ENCODE data around the gene MSN. TPM values are rescaled to one million over a fixed set of nuclear protein-coding genes. Genes with fewer than 3 reads are reported as not detected.

MSN gene
- total RNA-seq, 3 donors from 2014 or later (not counting 1 experiment from before 2014, with no cell fraction given) = 866 to 1,028 (median 919) TPM

GRCh38 chrX:65679071-65679540 is 11.7 kb downstream of the MSN start:
- peaks cover 79 to 80% of the 10 kb centered on the region in 2 donors for H3K4me1 Mint-ChIP-seq
- TF ChIP-seq, protein P1, sequence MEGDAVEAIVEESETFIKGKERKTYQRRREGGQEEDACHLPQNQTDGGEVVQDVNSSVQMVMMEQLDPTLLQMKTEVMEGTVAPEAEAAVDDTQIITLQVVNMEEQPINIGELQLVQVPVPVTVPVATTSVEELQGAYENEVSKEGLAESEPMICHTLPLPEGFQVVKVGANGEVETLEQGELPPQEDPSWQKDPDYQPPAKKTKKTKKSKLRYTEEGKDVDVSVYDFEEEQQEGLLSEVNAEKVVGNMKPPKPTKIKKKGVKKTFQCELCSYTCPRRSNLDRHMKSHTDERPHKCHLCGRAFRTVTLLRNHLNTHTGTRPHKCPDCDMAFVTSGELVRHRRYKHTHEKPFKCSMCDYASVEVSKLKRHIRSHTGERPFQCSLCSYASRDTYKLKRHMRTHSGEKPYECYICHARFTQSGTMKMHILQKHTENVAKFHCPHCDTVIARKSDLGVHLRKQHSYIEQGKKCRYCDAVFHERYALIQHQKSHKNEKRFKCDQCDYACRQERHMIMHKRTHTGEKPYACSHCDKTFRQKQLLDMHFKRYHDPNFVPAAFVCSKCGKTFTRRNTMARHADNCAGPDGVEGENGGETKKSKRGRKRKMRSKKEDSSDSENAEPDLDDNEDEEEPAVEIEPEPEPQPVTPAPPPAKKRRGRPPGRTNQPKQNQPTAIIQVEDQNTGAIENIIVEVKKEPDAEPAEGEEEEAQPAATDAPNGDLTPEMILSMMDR (IDR thresholded peaks at IDR 0.05) = no peak
- H3K4me3 ChIP-seq (ENCODE audit: low read length) = no peak overlapping the region
- H3K4me3 Mint-ChIP-seq = peak overlapping the region; percentile 68
- DNase-seq (no peak), ATAC-seq (no peak)
- H3K36me3 Mint-ChIP-seq = no peaks in the 10 kb centered on the region
- H3K27ac ChIP-seq (ENCODE audit: low read length) = peak overlapping the region; percentile 42
- no peaks in the 10 kb centered on the region for H3K9me3 ChIP-seq (ENCODE audit: control insufficient read depth, insufficient read depth, low read length)
- peaks cover 80% of the 10 kb centered on the region for H3K4me1 ChIP-seq (ENCODE audit: control insufficient read depth, insufficient read depth, low read length)
- no peaks in the 10 kb centered on the region for H3K9me3 Mint-ChIP-seq
- no peaks in the 10 kb centered on the region for H3K27me3 ChIP-seq (ENCODE audit: control insufficient read depth, insufficient read depth, low read length)
- H3K36me3 ChIP-seq (ENCODE audit: control insufficient read depth, insufficient read depth, low read length) = peaks cover 3% of the 10 kb centered on the region
- intact Hi-C loops (cut with micrococcal nuclease) = no loop called here
- H3K27ac Mint-ChIP-seq = peak overlapping the region; percentile 94 to 97
- H3K27me3 Mint-ChIP-seq (ENCODE audit: low read depth in 2 of 2) = no peaks in the 10 kb centered on the region
- WGBS (ENCODE audit: insufficient coverage) = no CpG with 5 or more reads among the region's 1 CpG

GRCh38 chrX:65681810-65682209 is 14.4 kb downstream of the MSN start:
- Mint-ChIP-seq H3K27me3 (ENCODE audit: low read depth in 2 of 2) (no peaks in the 10 kb centered on the region), H3K4me1 (peaks cover 76% of the 10 kb centered on the region in 2 donors), H3K9me3 (no peaks in the 10 kb centered on the region), H3K27ac (peak overlapping the region; percentile 94 to 97), H3K36me3 (no peaks in the 10 kb centered on the region), H3K4me3 (peak overlapping the region; percentile 66)
- H3K36me3 ChIP-seq (ENCODE audit: control insufficient read depth, insufficient read depth, low read length) = no peaks in the 10 kb centered on the region
- H3K27ac ChIP-seq (ENCODE audit: low read length) = no peak overlapping the region
- ATAC-seq (peak in 2 of 3 donors; percentile 15 to 45), DNase-seq (no peak)
- peaks cover 83% of the 10 kb centered on the region for H3K4me1 ChIP-seq (ENCODE audit: control insufficient read depth, insufficient read depth, low read length)
- no peaks in the 10 kb centered on the region for H3K9me3 ChIP-seq (ENCODE audit: control insufficient read depth, insufficient read depth, low read length)
- TF ChIP-seq, protein P1 (IDR thresholded peaks at IDR 0.05) = no peak
- intact Hi-C loops (cut with micrococcal nuclease) = no loop called here
- no peaks in the 10 kb centered on the region for H3K27me3 ChIP-seq (ENCODE audit: control insufficient read depth, insufficient read depth, low read length)
- no peak overlapping the region for H3K4me3 ChIP-seq (ENCODE audit: low read length)

- peaks cover 84% of the 10 kb centered on the region for H3K4me1 ChIP-seq (ENCODE audit: control insufficient read depth, insufficient read depth, low read length)
- no peaks in the 10 kb centered on the region for H3K9me3 Mint-ChIP-seq
- no peaks in the 10 kb centered on the region for H3K36me3 ChIP-seq (ENCODE audit: control insufficient read depth, insufficient read depth, low read length)
- ATAC-seq = no peak
- no peak overlapping the region for H3K4me3 ChIP-seq (ENCODE audit: low read length)
- no peaks in the 10 kb centered on the region for H3K36me3 Mint-ChIP-seq
- H3K27ac Mint-ChIP-seq = peak overlapping the region; percentile 86 to 98
- DNase-seq = peak in 1 of 2 donors; percentile 21
- intact Hi-C loops (cut with micrococcal nuclease) = no loop called here
- H3K4me1 Mint-ChIP-seq = peaks cover 81 to 82% of the 10 kb centered on the region in 2 donors
- WGBS (ENCODE audit: insufficient coverage) = 67% methylated on average over 1 of the region's 1 CpG
- peak overlapping the region; percentile 86 for H3K4me3 Mint-ChIP-seq
- H3K27me3 Mint-ChIP-seq (ENCODE audit: low read depth in 2 of 2) = no peaks in the 10 kb centered on the region
- H3K27me3 ChIP-seq (ENCODE audit: control insufficient read depth, insufficient read depth, low read length) = no peaks in the 10 kb centered on the region
- peak overlapping the region; percentile 43 for H3K27ac ChIP-seq (ENCODE audit: low read length)
- TF ChIP-seq, protein P1 (IDR thresholded peaks at IDR 0.05) = no peak
- H3K9me3 ChIP-seq (ENCODE audit: control insufficient read depth, insufficient read depth, low read length) = no peaks in the 10 kb centered on the region
Observed at GRCh38 chrX:65685112-65685511, 17.7 kb downstream of the MSN start.

DNA sequence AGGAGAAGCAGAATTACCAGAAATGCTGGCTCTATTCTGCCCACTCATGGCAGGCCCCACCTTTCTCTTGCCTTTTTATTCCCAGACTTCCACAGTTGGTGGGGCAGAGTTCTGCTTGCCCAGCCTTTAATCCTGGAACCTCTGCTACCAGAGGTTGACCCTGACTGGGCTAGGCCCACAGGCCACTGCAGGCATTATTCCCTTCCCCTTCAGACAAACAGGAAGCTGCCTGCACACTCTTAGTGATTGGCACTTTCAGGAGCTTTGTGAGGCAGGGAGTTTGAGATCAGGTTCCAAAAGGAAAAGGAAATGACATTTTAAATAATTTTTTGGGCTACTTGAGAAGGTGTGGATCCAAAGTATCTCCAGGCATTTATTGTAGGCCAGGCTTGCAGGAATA is 18.8 kb downstream of the MSN start:
- Mint-ChIP-seq H3K4me3 (peak overlapping the region; percentile 86), H3K27me3 (ENCODE audit: low read depth in 2 of 2) (no peaks in the 10 kb centered on the region), H3K36me3 (no peaks in the 10 kb centered on the region), H3K27ac (peak overlapping the region; percentile 86 to 98), H3K4me1 (peaks cover 82% of the 10 kb centered on the region in 2 donors), H3K9me3 (no peaks in the 10 kb centered on the region)
- Histone ChIP-seq H3K27me3 (ENCODE audit: control insufficient read depth, insufficient read depth, low read length) (no peaks in the 10 kb centered on the region), H3K4me1 (ENCODE audit: control insufficient read depth, insufficient read depth, low read length) (peaks cover 86% of the 10 kb centered on the region), H3K36me3 (ENCODE audit: control insufficient read depth, insufficient read depth, low read length) (no peaks in the 10 kb centered on the region), H3K9me3 (ENCODE audit: control insufficient read depth, insufficient read depth, low read length) (no peaks in the 10 kb centered on the region), H3K4me3 (ENCODE audit: low read length) (no peak overlapping the region), H3K27ac (ENCODE audit: low read length) (peak overlapping the region; percentile 43)
- intact Hi-C loops (cut with micrococcal nuclease) = no loop called here
- ATAC-seq (no peak), DNase-seq (no peak)
- TF ChIP-seq, protein P1 (IDR thresholded peaks at IDR 0.05) = no peak
